Neural cell (in vitro differentiated cells): Measurements from ENCODE around the gene PLEKHA5. TPM values are rescaled to one million over a fixed set of nuclear protein-coding genes. Genes with fewer than 3 reads are reported as not detected.
"Not testable (repeated sequence)": the region's sequence is repeated elsewhere in the genome, so short reads cannot be mapped to it uniquely, and the experiment has no call there.

Experiments used
- H2AFZ ChIP-seq: fragments of 200-600, 300-800 bp; sonication (generic), shearing (Covaris generic); 2 replicates; pipeline ENCODE4 v1.6.0; 2014; ENCODE audit warnings: low read depth, mild to moderate bottlenecking, antibody characterized with exemption, low read length, moderate library complexity
- H3F3A ChIP-seq: fragments of 200-600 bp; shearing (Covaris generic); 2 replicates; pipeline ENCODE4 v1.6.1; 2016; ENCODE audit warnings: mild to moderate bottlenecking, moderate library complexity, mixed read lengths, antibody characterized with exemption, low read length; ENCODE audit not compliant: insufficient read depth, poor library complexity, severe bottlenecking
- H3K27ac ChIP-seq: fragments of 200-600, 300-800 bp; sonication (generic), shearing (Covaris generic); 2 replicates; pipeline ENCODE4 v1.5.1; 2014; ENCODE audit warnings: mild to moderate bottlenecking, low read length, moderate library complexity
- H3K27me3 ChIP-seq: fragments of 300-800, 200-600 bp; sonication (generic), shearing (Covaris generic); 2 replicates; pipeline ENCODE4 v1.6.0; 2014; ENCODE audit warnings: mild to moderate bottlenecking, low read depth, low read length, moderate library complexity; ENCODE audit not compliant: insufficient read depth
- H3K36me3 ChIP-seq: fragments of 300-800, 200-600 bp; sonication (generic), shearing (Covaris generic); 2 replicates; pipeline ENCODE4 v1.5.1; 2014; ENCODE audit warnings: mild to moderate bottlenecking, antibody characterized with exemption, low read length, moderate library complexity; ENCODE audit not compliant: insufficient read depth
- H3K4me2 ChIP-seq: fragments of 300-800, 200-600 bp; sonication (generic), shearing (Covaris generic); 2 replicates; pipeline ENCODE4 v1.6.0; 2014; ENCODE audit warnings: mild to moderate bottlenecking, low read length
- H3K4me3 ChIP-seq: fragments of 300-800, 200-600 bp; sonication (generic), shearing (Covaris generic); 2 replicates; pipeline ENCODE4 v1.5.1; 2014; ENCODE audit warnings: mild to moderate bottlenecking, low read length, moderate library complexity
- H3K79me2 ChIP-seq: fragments of 200-600 bp; shearing (Covaris generic); replicated peaks from 2 replicates; pipeline ENCODE4 v1.6.0; 2014; ENCODE audit warnings: mild to moderate bottlenecking, low read length, moderate library complexity; ENCODE audit not compliant: insufficient read depth
- H3K9ac ChIP-seq: fragments of 300-800, 200-600 bp; sonication (generic), shearing (Covaris generic); 2 replicates; pipeline ENCODE4 v1.6.1; 2016; ENCODE audit warnings: mild to moderate bottlenecking, low read length, mixed read lengths
- H3K9me2 ChIP-seq: fragments of 200-600 bp; shearing (Covaris generic); 2 replicates; pipeline ENCODE4 v1.6.1; 2016; ENCODE audit warnings: mild to moderate bottlenecking, low read length, mixed read lengths; ENCODE audit not compliant: insufficient read depth
- H3K9me3 ChIP-seq: fragments of 200-600, 300-800 bp; sonication (generic), shearing (Covaris generic); 2 replicates; pipeline ENCODE4 v1.6.1; 2016; ENCODE audit warnings: mild to moderate bottlenecking, mixed run types, low read length, moderate library complexity, mixed read lengths
- H4K20me1 ChIP-seq: fragments of 200-600 bp; shearing (Covaris generic); 2 replicates; pipeline ENCODE4 v1.6.1; 2016; ENCODE audit warnings: mild to moderate bottlenecking, mixed run types; ENCODE audit not compliant: insufficient read depth
- EP300 ChIP-seq: fragments of 450-650 bp; conservative IDR thresholded peaks from 2 replicates; pipeline ENCODE4 v1.6.1; 2014; ENCODE audit warnings: antibody characterized with exemption, mild to moderate bottlenecking, moderate library complexity; ENCODE audit not compliant: poor library complexity, severe bottlenecking
- MXI1 ChIP-seq: fragments of 450-650 bp; conservative IDR thresholded peaks from 2 replicates; pipeline ENCODE4 v1.6.1; 2014; ENCODE audit warnings: antibody characterized with exemption, mild to moderate bottlenecking; ENCODE audit not compliant: poor library complexity, severe bottlenecking
- POLR2AphosphoS5 ChIP-seq: IDR thresholded peaks from 2 replicates; pipeline ENCODE4 v1.6.1; 2012
- RAD21 ChIP-seq: fragments of 450-650 bp; conservative IDR thresholded peaks from 2 replicates; pipeline ENCODE4 v1.6.1; 2014; ENCODE audit warnings: antibody characterized with exemption, mild to moderate bottlenecking, moderate library complexity
- SMC3 ChIP-seq: fragments of 450-650 bp; conservative IDR thresholded peaks from 2 replicates; pipeline ENCODE4 v1.6.1; 2014; ENCODE audit warnings: antibody characterized with exemption, mild to moderate bottlenecking, moderate library complexity; ENCODE audit not compliant: poor library complexity
- TAF1 ChIP-seq: IDR thresholded peaks from 2 replicates; pipeline ENCODE4 v1.6.1; 2012; ENCODE audit warnings: low read depth
- polyA plus RNA-seq: library from polyadenylated mRNA; depleted of rRNA; stranded (reverse); fragments of >200 nt; gene quantifications from 2 replicates; pipeline ENCODE4 v1.2.3, GENCODE V29; 2014
- TF ChIP-seq, protein P1 (sequence below): fragments of 450-650 bp; IDR thresholded peaks from 2 replicates; pipeline ENCODE4 v1.5.1; 2014; ENCODE audit warnings: antibody characterized with exemption, mild to moderate bottlenecking, moderate library complexity; ENCODE audit not compliant: poor library complexity, severe bottlenecking

Gene PLEKHA5
- polyA plus RNA-seq, 1 donor from 2014 or later = 130 TPM

DNA sequence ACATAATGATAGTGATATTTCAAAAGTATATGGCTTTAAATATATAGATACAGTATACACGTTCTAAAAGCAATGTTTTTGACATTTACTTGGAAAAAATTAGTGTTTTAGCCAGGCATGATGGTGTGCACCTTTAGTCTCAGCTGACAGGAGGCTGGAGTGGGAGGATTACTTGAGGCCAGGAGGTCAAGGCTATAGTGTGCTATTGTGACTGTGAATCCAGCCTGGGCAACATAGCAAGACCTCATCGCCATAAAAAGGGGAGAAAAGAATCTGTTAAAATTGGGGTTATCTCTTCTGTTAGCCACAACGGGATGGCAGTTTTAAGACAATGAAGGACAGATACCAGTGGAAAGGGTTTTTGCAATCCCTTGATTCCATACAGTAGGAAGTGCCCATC, 95.2 kb downstream of the PLEKHA5 start:
- Histone ChIP-seq H3K27me3 (no peaks in the 10 kb centered on the region), H2AFZ (no peak overlapping the region), H3K36me3 (no peaks in the 10 kb centered on the region), H3F3A (no peaks in the 10 kb centered on the region), H3K9me3 (no peaks in the 10 kb centered on the region), H3K79me2 (peaks cover 32% of the 10 kb centered on the region), H3K4me2 (no peak overlapping the region), H4K20me1 (no peaks in the 10 kb centered on the region), H3K27ac (no peak overlapping the region), H3K9me2 (no peaks in the 10 kb centered on the region), H3K4me3 (no peak overlapping the region), H3K9ac (no peak overlapping the region)
- TF ChIP-seq SMC3 = no peak

DNA sequence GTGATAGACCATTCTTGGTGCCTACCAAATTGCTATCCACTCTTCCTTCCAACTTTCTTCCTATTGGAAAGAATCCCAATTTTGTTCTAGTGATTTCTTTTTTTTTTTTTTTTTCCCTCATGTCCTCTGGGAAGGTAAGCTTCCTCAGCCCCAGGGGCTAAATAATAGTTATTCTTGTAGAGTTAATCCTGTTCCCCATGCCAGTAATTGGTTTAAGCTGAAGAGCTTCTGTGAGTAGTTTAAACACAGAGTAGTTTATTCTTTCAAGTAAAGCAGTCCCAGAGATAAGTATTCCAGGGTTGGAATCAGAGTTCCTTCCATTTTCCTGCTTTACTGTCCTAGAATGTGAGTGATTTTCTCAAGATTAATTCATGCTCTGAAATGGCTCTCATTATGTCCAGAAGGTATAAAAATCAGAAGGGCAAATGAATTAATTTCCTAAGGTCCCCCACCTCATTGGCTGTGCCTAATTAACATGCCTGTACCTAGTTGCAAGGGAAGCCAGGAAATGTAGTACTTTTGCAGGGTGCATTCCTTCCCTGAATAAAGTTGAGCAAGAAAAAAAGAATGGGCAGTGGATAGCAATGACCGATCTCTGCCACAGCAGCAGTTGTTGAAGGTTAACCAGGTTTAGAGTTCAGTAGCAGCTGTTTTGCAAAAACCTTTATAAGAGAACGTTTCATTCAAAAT, 97.8 kb downstream of the PLEKHA5 start:
- Histone ChIP-seq H3F3A (no peaks in the 10 kb centered on the region), H3K27me3 (no peaks in the 10 kb centered on the region), H3K9me3 (no peaks in the 10 kb centered on the region), H3K9ac (no peak overlapping the region), H3K27ac (no peak overlapping the region), H3K79me2 (peaks cover 41% of the 10 kb centered on the region), H4K20me1 (no peaks in the 10 kb centered on the region), H2AFZ (no peak overlapping the region), H3K4me3 (no peak overlapping the region), H3K9me2 (no peaks in the 10 kb centered on the region), H3K36me3 (no peaks in the 10 kb centered on the region), H3K4me2 (no peak overlapping the region)
- TF ChIP-seq EP300 = no peak

DNA sequence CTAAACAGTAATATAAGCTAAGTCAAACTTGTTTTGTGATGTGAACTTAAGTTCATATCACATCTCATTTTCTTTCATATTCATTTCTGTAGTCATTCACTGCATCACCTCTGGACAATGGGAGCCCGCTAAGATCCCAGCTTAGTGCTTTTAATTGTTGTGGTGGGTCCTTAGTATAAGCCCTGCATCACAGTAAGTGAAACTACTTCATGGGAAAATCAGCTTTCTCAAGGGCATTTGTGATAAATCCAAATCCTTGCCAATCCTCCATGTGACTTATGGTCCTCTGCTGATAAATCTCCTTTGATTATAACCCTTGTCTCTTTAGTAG, 98.3 kb downstream of the PLEKHA5 start:
- no peak overlapping the region for H3K4me2 ChIP-seq
- H3K27ac ChIP-seq = no peak overlapping the region
- no peaks in the 10 kb centered on the region for H4K20me1 ChIP-seq
- H3K27me3 ChIP-seq = no peaks in the 10 kb centered on the region
- no peaks in the 10 kb centered on the region for H3K9me3 ChIP-seq
- H3K79me2 ChIP-seq = peaks cover 37% of the 10 kb centered on the region
- H3F3A ChIP-seq = no peaks in the 10 kb centered on the region
- H2AFZ ChIP-seq = no peak overlapping the region
- H3K9ac ChIP-seq = no peak overlapping the region
- TF ChIP-seq POLR2AphosphoS5 (no peak), MXI1 (no peak), EP300 (no peak), RAD21 (no peak), TAF1 (no peak)
- TF ChIP-seq, protein P1, sequence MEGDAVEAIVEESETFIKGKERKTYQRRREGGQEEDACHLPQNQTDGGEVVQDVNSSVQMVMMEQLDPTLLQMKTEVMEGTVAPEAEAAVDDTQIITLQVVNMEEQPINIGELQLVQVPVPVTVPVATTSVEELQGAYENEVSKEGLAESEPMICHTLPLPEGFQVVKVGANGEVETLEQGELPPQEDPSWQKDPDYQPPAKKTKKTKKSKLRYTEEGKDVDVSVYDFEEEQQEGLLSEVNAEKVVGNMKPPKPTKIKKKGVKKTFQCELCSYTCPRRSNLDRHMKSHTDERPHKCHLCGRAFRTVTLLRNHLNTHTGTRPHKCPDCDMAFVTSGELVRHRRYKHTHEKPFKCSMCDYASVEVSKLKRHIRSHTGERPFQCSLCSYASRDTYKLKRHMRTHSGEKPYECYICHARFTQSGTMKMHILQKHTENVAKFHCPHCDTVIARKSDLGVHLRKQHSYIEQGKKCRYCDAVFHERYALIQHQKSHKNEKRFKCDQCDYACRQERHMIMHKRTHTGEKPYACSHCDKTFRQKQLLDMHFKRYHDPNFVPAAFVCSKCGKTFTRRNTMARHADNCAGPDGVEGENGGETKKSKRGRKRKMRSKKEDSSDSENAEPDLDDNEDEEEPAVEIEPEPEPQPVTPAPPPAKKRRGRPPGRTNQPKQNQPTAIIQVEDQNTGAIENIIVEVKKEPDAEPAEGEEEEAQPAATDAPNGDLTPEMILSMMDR = no peak
- H3K36me3 ChIP-seq = no peaks in the 10 kb centered on the region
- no peak overlapping the region for H3K4me3 ChIP-seq
- no peaks in the 10 kb centered on the region for H3K9me2 ChIP-seq

DNA sequence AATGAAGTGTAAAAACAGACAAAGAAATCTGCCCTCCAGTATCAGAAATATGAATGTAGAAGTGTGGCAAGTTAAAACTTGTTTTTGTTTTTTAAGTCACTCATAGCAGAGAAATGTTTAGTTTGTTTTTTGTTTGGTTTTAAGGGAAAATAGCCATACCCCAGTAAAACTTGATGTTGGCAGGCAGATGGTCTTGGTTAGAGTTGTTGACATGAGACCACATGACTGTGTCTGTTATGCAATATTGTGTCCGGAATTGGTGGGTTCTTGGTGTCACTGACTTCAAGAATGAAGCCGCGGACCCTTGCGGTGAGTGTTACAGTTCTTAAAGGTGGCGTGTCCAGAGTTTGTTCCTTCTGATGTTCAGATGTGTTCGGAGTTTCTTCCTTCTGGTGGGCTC, 99.5 kb downstream of the PLEKHA5 start:
- not testable (repeated sequence) for H3K27me3 ChIP-seq, H3K4me3 ChIP-seq, H2AFZ ChIP-seq, H3K36me3 ChIP-seq, H3F3A ChIP-seq, H3K9ac ChIP-seq, H4K20me1 ChIP-seq, H3K4me2 ChIP-seq, H3K9me2 ChIP-seq, H3K9me3 ChIP-seq, H3K27ac ChIP-seq
- H3K79me2 ChIP-seq = peaks cover 26% of the 10 kb centered on the region
